Measurements from ENCODE around the gene MTMR12. TPM values are rescaled to one million over a fixed set of nuclear protein-coding genes. Genes with fewer than 3 reads are reported as not detected.
A peak's percentile ranks its signal among the peaks of the same experiment; 100 is the strongest.

Gene MTMR12
- total RNA-seq, 2 experiments from 2014 or later = 30.6 to 32.2 TPM

DNA sequence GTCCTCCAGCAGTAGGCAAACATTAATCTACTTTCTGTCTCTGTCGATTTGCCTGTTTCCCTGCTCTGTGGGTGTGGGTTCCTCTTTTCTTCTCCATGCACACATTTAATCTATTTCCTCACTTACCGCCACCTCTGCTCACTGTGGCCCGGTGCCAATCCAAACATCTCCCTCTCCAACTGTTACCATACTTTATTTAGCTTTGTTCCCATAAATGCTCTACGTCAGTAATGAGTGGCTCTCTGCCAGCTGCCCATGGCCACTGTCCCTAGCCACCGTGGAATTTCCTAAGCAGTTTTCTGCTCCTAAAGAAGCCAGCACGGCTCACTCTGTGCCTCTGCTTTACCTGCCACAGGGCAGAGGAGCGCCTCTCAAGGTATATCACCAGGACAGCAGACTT is 119.1 kb downstream of the MTMR12 start:
- Mint-ChIP-seq H3K4me1 (peaks cover 5% of the 10 kb centered on the region), H3K4me3 (no peak overlapping the region), H3K36me3 (no peaks in the 10 kb centered on the region), H3K9me3 (peaks cover 2% of the 10 kb centered on the region), H3K27ac (no peak overlapping the region), H3K27me3 (peaks cover 17% of the 10 kb centered on the region)
- DNase-seq (no peak), ATAC-seq (ENCODE audit: low read depth) (no peak)
- POLR2A ChIA-PET = no interaction called here

DNA sequence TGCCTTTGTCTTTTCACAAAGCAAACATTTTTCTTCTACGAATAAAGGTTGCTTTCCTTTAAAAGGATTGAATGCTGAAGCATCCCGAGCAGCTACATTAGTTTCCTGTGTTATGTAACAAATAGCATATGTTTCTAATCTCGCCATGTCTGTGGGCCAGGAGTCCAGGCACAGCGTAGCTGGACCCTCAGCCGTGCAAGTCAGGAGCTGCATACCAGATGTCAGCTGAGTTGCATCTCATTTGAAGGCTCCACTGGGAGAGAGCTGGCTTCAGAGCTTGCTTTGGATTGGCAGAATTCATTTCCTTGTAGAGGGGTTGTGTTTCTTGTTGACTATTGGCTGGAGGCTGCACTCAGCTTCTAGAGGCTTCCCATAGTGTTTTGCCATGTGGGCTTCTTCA is 122.6 kb downstream of the MTMR12 start:
- DNase-seq (no peak), ATAC-seq (ENCODE audit: low read depth) (no peak)
- Mint-ChIP-seq H3K27ac (no peak overlapping the region), H3K27me3 (peaks cover 13% of the 10 kb centered on the region), H3K4me1 (peaks cover 5% of the 10 kb centered on the region), H3K4me3 (no peak overlapping the region), H3K9me3 (peaks cover 2% of the 10 kb centered on the region), H3K36me3 (peaks cover 2% of the 10 kb centered on the region)
- POLR2A ChIA-PET = no interaction called here

DNA sequence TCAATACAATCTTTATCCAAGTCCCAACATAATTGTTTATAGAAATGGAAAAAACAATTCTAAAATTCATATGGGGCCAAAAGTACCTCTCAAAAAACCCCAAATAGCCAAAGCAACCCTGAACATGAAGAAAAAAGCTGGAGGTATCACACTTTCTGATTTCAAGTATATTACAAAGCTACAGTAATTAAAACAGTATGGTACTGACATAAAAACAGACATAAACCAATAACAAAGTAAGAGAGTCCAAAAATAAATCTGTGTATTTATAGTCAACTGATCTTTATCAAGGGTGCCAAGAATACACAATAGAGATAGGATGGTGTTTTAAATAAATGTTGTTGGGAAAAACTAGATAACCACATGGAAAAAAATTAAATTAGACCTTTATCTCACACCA is 125.1 kb downstream of the MTMR12 start:
- POLR2A ChIA-PET = no interaction called here

DNA sequence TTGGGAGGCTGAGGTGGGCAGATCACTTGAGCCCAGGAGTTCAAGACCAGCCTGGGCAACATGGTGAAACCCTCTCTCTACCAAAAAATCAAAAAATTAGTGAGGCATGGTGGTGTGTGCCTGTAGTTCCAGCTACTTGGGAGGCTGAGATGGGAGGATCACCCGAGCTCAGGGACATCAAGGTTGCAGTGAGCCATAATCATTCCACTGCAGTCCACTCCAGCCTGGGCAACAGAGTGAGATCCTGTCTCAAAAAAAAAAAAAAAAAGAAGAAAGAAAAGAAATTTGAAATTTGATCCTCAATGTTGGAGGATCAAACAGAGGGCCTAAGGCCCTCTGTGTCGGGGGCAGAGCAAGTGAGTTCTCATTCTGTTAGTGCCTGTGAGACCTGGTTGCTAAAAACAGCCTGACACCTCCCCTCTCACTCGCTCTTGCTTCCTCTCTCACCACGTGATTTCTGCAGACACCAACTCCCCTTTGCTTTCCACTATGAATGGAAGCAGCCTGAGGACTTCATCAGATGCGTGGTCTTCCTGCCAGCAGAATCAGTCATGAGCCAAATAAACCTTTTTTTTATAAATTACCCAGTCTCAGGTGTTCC is 130.2 kb downstream of the MTMR12 start:
- ATAC-seq (ENCODE audit: low read depth) (peak; percentile 30), DNase-seq (no peak)
- Mint-ChIP-seq H3K4me1 (no peaks in the 10 kb centered on the region), H3K27me3 (peaks cover 6% of the 10 kb centered on the region), H3K27ac (no peak overlapping the region), H3K4me3 (no peak overlapping the region), H3K9me3 (peaks cover 1% of the 10 kb centered on the region), H3K36me3 (peaks cover 4% of the 10 kb centered on the region)
- POLR2A ChIA-PET = no interaction called here

More for the DNA sequence above, 125.1 kb downstream of the MTMR12 start:
- peaks cover 3% of the 10 kb centered on the region for H3K9me3 Mint-ChIP-seq
- no peak for DNase-seq
- H3K27me3 Mint-ChIP-seq = no peaks in the 10 kb centered on the region
- peaks cover 2% of the 10 kb centered on the region for H3K36me3 Mint-ChIP-seq
- no peak for ATAC-seq (ENCODE audit: low read depth)
- H3K27ac Mint-ChIP-seq = no peak overlapping the region
- H3K4me1 Mint-ChIP-seq = no peaks in the 10 kb centered on the region
- no peak overlapping the region for H3K4me3 Mint-ChIP-seq

Other genes starting within 250 kb of the MTMR12 start
- 10 to 100 TPM; 65.3 to 69.7 TPM for gene GOLPH3, start 138.6 kb downstream of the MTMR12 start, total RNA-seq
- gene ZFR, start 131.8 kb upstream of the MTMR12 start, total RNA-seq = 10 to 100 TPM; 48.1 to 48.7 TPM